Right lung (tissue), 5 donors: ENCODE results near the gene TINAGL1. TPM values are rescaled to one million over a fixed set of nuclear protein-coding genes. Genes with fewer than 3 reads are reported as not detected.

Source experiments
- DNase-seq, 2 donors: peaks; one replicate each; pipeline ENCODE4 v3.0.0-alpha.2; 2013
- polyA plus RNA-seq, 5 donors: library from polyadenylated mRNA; unstranded; fragments of 120-200 nt; gene quantifications; one replicate each; pipeline versions ENCODE4 v1.2.1 to v1.2.3, GENCODE V29; 2013; ENCODE audit warnings: inconsistent platforms in 1 of 5, low replicate concordance in 1 of 5; ENCODE audit not compliant: insufficient read length in 5 of 5, insufficient read depth in 1 of 5

TINAGL1 gene
- polyA plus RNA-seq, 5 donors, result 32.2 to 51.7 (median 50.7) TPM

GRCh38 chr1:31562707-31563360, 13.5 kb upstream of the TINAGL1 start:
- DNase-seq, result no peak

- DNase-seq, result no peak
Measured at GRCh38 chr1:31564606-31564989, 11.7 kb upstream of the TINAGL1 start.

- no peak for DNase-seq
Measured at GRCh38 chr1:31567956-31568570, 8.3 kb upstream of the TINAGL1 start.

GRCh38 chr1:31568895-31569595, 7.3 kb upstream of the TINAGL1 start:
- DNase-seq, result no peak

GRCh38 chr1:31569596-31570173, 6.6 kb upstream of the TINAGL1 start:
- DNase-seq, result no peak

- no peak for DNase-seq
Measured at GRCh38 chr1:31570228-31570627, 6.1 kb upstream of the TINAGL1 start.

GRCh38 chr1:31570906-31571305, 5.4 kb upstream of the TINAGL1 start:
- DNase-seq, result no peak

- no peak for DNase-seq
Measured at GRCh38 chr1:31571340-31572295, 4.7 kb upstream of the TINAGL1 start.

- no peak for DNase-seq
Measured at GRCh38 chr1:31572323-31573104, 3.8 kb upstream of the TINAGL1 start.

- no peak for DNase-seq
Measured at GRCh38 chr1:31573261-31573660, 3.1 kb upstream of the TINAGL1 start.

- DNase-seq, result no peak
Measured at GRCh38 chr1:31574749-31575368, 1.5 kb upstream of the TINAGL1 start.

GRCh38 chr1:31575369-31576140, 760 bp upstream of the TINAGL1 start:
- DNase-seq, result no peak

GRCh38 chr1:31576743-31577455, 584 bp downstream of the TINAGL1 start:
- DNase-seq, result no peak

- DNase-seq, result no peak
Measured at GRCh38 chr1:31577515-31578192, 1.3 kb downstream of the TINAGL1 start.

GRCh38 chr1:31579374-31579773, 3.1 kb downstream of the TINAGL1 start:
- no peak for DNase-seq

GRCh38 chr1:31580513-31580870, 4.2 kb downstream of the TINAGL1 start:
- DNase-seq, result no peak

- DNase-seq, result no peak
Measured at GRCh38 chr1:31580891-31581603, 4.7 kb downstream of the TINAGL1 start.
